GM19239 (cell line): Measurements from ENCODE around the gene KRTAP6-3.

ENCODE experiments used
- DNase-seq: peaks from one replicate; pipeline ENCODE4 v3.0.0; 2011; ENCODE audit warnings: low spot score; ENCODE audit not compliant: insufficient read length
- FAIRE-seq: peaks from 2 replicates; lab custom pipeline; 2011; peaks lifted over from hg19 to GRCh38; lab: Jason Lieb, UNC

KRTAP6-3 gene

DNA sequence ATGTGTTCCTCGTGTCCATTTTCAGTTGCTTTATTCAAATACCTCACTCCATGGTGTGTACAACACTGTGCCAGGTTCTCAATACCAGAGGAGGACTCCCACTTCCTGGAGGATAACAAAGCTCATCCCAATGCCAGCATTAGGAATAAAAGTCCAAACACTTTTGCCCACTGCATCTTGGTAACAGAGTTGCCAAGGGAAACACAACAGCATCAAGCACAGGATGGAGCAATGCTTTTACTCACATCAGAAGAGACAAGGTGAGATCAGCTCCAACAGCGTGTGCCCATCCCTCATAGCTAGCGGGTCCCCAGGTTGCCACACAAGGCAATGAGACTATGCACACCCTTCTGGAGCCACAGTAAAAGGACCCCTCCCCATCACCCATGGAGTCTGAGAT, 31.1 kb downstream of the KRTAP6-3 start:
- DNase-seq (no peak), FAIRE-seq (no peak)

- no peak for FAIRE-seq
Observed at GRCh38 chr21:30625449-30626165, 33.4 kb downstream of the KRTAP6-3 start.

DNA sequence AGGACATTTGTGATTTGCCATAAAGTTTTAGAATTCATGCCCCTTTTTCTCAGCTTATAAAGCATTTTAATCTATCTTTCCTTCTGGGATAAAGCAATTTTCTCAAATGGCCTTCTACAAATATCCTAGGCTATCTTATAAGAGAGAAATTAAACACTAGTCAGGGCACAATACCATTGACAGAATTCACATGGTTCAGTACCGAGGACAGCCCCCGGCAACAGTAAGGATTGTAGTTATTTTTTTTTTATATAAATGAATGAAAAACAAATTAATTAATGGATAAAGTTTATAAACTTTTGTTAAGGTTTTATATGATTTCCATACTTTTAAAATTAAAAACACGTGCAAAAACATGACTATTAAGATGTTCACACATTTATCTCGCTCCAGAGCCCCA, 35.9 kb downstream of the KRTAP6-3 start:
- DNase-seq (no peak), FAIRE-seq (no peak)

More at GRCh38 chr21:30625449-30626165, 33.4 kb downstream of the KRTAP6-3 start:
- no peak for DNase-seq

DNA sequence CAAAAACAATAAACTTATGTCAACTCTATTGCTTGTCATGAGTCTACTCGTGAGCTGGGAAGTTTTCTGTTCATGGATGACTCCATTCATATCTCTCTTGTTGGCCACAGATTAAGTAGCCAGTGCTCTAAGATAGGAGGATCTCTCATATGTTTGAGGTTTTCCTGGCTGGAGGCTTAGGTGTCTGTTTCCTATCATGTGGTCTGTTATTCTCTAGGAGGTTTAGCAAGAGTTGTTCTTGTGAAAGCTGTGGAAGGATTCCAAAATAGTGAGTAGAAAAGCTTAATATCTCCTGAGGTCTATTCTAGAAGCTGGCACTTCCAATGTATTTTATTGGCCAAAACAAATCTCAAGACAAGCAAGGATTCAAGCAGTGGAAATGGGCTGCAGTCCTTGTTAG, 37.0 kb downstream of the KRTAP6-3 start:
- FAIRE-seq (no peak), DNase-seq (no peak)

GRCh38 chr21:30634906-30635305, 42.7 kb downstream of the KRTAP6-3 start, which contains the start of gene KRTAP20-2:
Gene KRTAP20-2, plus strand, starts transcription at chr21:30635206. Its CDS starts 58 bp downstream, at chr21:30635264.
- DNase-seq (no peak), FAIRE-seq (no peak)

GRCh38 chr21:30638686-30639085, 46.4 kb downstream of the KRTAP6-3 start:
- DNase-seq: no peak
- FAIRE-seq: no peak

- FAIRE-seq: no peak
Observed at GRCh38 chr21:30642564-30642963, 50.3 kb downstream of the KRTAP6-3 start, which contains the start of gene KRTAP20-3. Gene KRTAP20-3, plus strand, starts transcription at chr21:30642864.

More at GRCh38 chr21:30642564-30642963, 50.3 kb downstream of the KRTAP6-3 start, which contains the start of gene KRTAP20-3:
- DNase-seq: no peak
